ENCODE measurements around the gene OR6C68. TPM values are rescaled to one million over a fixed set of nuclear protein-coding genes. Genes with fewer than 3 reads are reported as not detected.
"Not testable (repeated sequence)": the region's sequence is repeated elsewhere in the genome, so short reads cannot be mapped to it uniquely, and the experiment has no call there.

Gene OR6C68
- total RNA-seq = not detected

GRCh38 chr12:55492078-55492477 lies at the start of gene OR6C68:
OR6C68 (plus strand) TSS chr12:55492378; CDS start chr12:55492378, 0 bp downstream.
- no peak for ATAC-seq

- no peak for ATAC-seq
These were observed 48.4 kb upstream of the OR6C68 start, which contains the start of gene OR6C2 for GRCh38 chr12:55443776-55444175. OR6C2 (plus strand) TSS chr12:55444076; CDS start chr12:55452214, 8,138 bp downstream.

GRCh38 chr12:55445357-55445756 lies 46.8 kb upstream of the OR6C68 start:
- no peak for ATAC-seq

GRCh38 chr12:55446326-55446725 lies 45.9 kb upstream of the OR6C68 start:
- no peak for ATAC-seq

- ATAC-seq = no peak
These were observed 43.4 kb upstream of the OR6C68 start for GRCh38 chr12:55448825-55449224.

- ATAC-seq = not testable (repeated sequence)
These were observed 27.3 kb upstream of the OR6C68 start for GRCh38 chr12:55464926-55465325.

- ATAC-seq = no peak
These were observed 24.3 kb upstream of the OR6C68 start for GRCh38 chr12:55467836-55468235.

- ATAC-seq = no peak
These were observed 22.9 kb upstream of the OR6C68 start for GRCh38 chr12:55469291-55469690.

GRCh38 chr12:55470088-55470829 lies 21.9 kb upstream of the OR6C68 start, which contains the start of gene OR6C70:
OR6C70 (minus strand) TSS chr12:55470138; CDS start chr12:55470138, 0 bp downstream.
- no peak for ATAC-seq

GRCh38 chr12:55472264-55472663 lies 19.9 kb upstream of the OR6C68 start:
- no peak for ATAC-seq

- ATAC-seq = not testable (repeated sequence)
These were observed 13.0 kb upstream of the OR6C68 start for GRCh38 chr12:55479136-55479535.

GRCh38 chr12:55484284-55484683 lies 7.9 kb upstream of the OR6C68 start:
- not testable (repeated sequence) for ATAC-seq

- ATAC-seq = no peak
These were observed 3.3 kb downstream of the OR6C68 start for GRCh38 chr12:55495490-55495889.

GRCh38 chr12:55499231-55499630 lies 7.1 kb downstream of the OR6C68 start:
- no peak for ATAC-seq

GRCh38 chr12:55499810-55500252 lies 7.7 kb downstream of the OR6C68 start:
- ATAC-seq = no peak

GRCh38 chr12:55501601-55502000 lies 9.4 kb downstream of the OR6C68 start:
- no peak for ATAC-seq

GRCh38 chr12:55515696-55516095 lies 23.5 kb downstream of the OR6C68 start:
- no peak for ATAC-seq

GRCh38 chr12:55516391-55516790 lies 24.2 kb downstream of the OR6C68 start:
- ATAC-seq = no peak

Other genes with a start within 250 kb of the OR6C68 start
- gene OR6C74, start 247.8 kb upstream of the OR6C68 start, total RNA-seq = not detected
- gene OR6C6, start 195.8 kb upstream of the OR6C68 start, total RNA-seq = not detected
- gene OR6C1, start 178.0 kb upstream of the OR6C68 start, total RNA-seq = not detected
- gene OR6C3, start 161.6 kb upstream of the OR6C68 start, total RNA-seq = not detected
- gene OR6C75, start 129.4 kb upstream of the OR6C68 start, total RNA-seq = not detected
- not detected for gene OR6C65, start 91.8 kb upstream of the OR6C68 start, total RNA-seq
- not detected for gene OR6C76, start 66.1 kb upstream of the OR6C68 start, total RNA-seq
- gene OR6C2, start 48.3 kb upstream of the OR6C68 start, total RNA-seq = 0.12 TPM
- gene OR6C70, start 22.2 kb upstream of the OR6C68 start, total RNA-seq = not detected
- gene OR6C4, start 57.2 kb downstream of the OR6C68 start, total RNA-seq = not detected
- gene OR2AP1, start 80.1 kb downstream of the OR6C68 start, total RNA-seq = not detected
- not detected for gene OR10P1, start 144.5 kb downstream of the OR6C68 start, total RNA-seq
- 6.7 TPM for gene ITGA7, start 215.5 kb downstream of the OR6C68 start, total RNA-seq
- gene BLOC1S1, start 223.7 kb downstream of the OR6C68 start, total RNA-seq = 109 TPM
- 0.92 TPM for gene RDH5, start 228.0 kb downstream of the OR6C68 start, total RNA-seq
- 253 TPM for gene CD63, start 236.6 kb downstream of the OR6C68 start, total RNA-seq

Measured in esophagus mucosa (tissue), 1 donor.